ENCODE measurements around the gene SH3D21.

DNA sequence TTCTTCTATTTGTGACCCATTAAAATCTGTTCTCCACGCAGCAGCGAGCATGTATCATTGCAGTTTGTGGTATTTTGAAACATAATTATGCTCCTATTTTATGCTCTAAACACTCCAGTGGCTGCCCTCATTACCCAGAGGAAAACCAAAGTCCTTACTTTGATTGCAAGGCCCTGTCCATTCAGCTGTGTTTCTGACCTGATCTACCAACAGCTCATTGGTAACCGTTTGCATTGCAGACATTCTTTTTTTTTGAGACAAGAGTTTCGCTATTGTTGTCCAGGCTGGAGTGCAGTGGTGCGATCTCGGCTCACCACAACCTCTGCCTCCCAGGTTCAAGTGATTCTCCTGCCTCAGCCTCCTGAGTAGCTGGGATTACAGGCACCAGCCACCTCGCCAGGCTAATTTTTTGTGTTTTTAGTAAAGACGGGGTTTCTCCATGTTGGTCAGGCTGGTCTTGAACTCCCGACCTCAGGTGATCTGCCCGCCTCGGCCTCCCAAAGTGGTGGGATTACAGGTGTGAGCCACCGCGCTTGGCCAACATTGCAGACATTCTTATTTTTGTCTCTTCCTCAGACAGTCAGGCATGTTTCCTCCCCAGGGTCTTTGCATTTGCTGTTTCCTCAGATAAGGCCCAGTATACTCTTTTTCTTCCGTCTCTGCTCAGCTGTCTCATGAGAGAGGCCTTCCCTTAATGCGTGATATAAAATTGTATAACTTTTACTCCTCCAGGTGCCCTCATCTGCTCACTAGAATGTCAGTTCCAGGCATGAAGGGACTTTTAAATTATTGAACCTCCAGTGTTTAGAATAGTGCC is 49.4 kb upstream of the SH3D21 start:
- no peak for TF ChIP-seq CTCF (IDR thresholded peaks at IDR 0.05 in 8 of 11, conservative IDR thresholded peaks at IDR 0.05 in 3 of 11)
- no peak for TF ChIP-seq POLR2AphosphoS5 (IDR thresholded peaks at IDR 0.05)
- no peak for TF ChIP-seq POLR2A (IDR thresholded peaks at IDR 0.05)

All from spleen (tissue), 7 donors.